ENCODE data around the gene ATR.

DNA sequence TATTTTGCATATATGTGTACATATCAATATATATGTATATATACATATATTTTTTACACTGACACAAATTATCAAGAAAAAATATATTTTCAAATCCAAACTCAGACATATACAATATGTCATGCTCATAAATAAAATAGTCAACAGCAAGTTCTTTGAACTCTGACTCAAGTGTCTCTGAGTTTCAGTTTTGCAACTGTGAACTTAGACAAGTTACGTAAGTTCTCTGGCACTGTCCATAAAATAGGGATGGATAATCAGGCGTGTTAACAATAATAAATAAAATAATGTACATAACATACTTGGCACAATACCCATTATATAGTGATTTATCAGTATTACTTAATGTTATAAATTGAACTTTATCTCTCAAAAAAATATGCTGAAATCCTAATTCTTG lies 118.6 kb downstream of the ATR start:
- TF ChIP-seq POLR2AphosphoS5 (IDR thresholded peaks at IDR 0.05): no peak
- no peak for TF ChIP-seq POLR2A (IDR thresholded peaks at IDR 0.05)
- TF ChIP-seq CTCF (IDR thresholded peaks at IDR 0.05): no peak

Measured in breast epithelium (tissue), 3 donors.